HG03060 (cell line): ENCODE data around the gene POLR2L.

Experiments
- ATAC-seq: cut with Tn5 transposase; IDR thresholded peaks from one replicate; pipeline ENCODE4 v1.9.1; 2021; ENCODE audit warnings: low read depth, moderate number of reproducible peaks; ENCODE audit not compliant: unreplicated experiment

POLR2L gene

DNA sequence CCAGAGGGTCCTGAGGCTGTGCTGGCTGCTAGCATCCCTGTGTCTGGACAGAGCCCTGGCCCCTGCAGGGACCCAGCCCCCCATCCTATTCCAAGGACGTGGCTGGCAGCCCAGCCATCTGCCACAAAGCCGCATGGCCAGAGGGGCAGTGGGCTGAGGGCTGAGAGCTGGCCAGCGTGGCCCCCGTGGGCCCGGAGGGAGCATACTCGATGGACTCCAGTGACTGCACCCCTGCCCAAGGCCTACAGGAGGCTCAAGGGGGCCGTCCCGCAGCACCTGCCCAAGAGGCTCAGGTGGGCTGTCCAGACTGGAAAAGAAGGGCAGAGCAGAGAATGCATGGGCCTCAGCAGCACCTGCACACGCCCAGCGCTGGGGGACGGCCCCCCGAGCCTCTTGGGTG, 13.5 kb upstream of the POLR2L start:
- ATAC-seq, result no peak

GRCh38 chr11:855330-855674, 13.0 kb upstream of the POLR2L start:
- ATAC-seq, result no peak

- no peak for ATAC-seq
These were observed 12.4 kb upstream of the POLR2L start for GRCh38 chr11:854601-855329.

GRCh38 chr11:853682-854448, 11.5 kb upstream of the POLR2L start:
- no peak for ATAC-seq

- no peak for ATAC-seq
These were observed 10.4 kb upstream of the POLR2L start for GRCh38 chr11:852762-853161.

DNA sequence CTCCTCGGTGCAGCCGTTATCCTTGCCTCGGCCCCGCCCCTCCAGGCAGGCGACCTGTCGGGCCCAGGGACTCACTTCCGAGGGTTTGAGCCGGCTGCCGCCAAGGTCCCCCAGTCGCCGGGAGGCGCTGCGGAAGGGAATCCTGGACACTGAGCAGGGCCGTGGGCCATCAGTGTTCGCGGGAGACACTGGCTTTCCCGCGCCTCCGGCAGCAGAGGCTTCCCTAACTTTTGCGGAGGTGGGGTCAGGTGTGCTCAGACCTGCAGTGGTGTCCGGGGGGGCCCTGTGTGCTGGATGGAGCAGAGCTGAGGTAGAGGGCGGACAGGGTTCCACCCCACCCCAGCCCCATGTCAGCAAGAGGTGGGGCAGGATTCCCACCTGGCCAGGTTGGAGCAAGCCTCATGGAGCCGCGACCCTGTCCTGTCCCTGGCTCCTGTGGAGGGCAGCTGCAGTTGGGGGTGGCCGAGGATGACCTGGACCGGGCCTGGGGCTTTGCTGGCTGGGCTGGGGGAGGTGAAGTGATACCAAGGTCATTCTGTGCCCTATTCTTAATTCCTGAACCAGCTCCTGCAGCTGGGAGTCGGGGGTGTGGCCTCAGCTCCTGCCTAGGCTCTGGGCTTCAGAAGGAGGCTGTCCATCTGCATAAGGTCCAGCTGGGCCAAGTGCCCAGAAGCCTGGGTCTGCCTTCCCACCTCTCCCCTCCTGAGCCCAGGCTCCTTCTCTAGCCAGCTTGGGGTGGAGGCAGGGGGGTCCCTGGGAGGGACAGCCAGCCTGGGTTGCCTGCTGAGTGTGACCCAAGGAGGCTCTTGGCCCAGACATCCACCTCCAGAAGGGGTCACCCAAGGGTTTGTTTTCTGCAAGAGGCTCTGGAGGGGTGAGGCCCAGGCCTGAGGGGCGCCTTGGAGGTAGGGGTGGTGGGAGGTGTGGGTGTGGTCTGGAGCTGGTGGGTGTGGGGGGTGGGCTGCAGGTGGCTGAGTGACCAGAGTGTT, 8.7 kb upstream of the POLR2L start:
- ATAC-seq, result no peak

- no peak for ATAC-seq
These were observed 7.8 kb upstream of the POLR2L start for GRCh38 chr11:849951-850774.

GRCh38 chr11:849104-849824, 6.9 kb upstream of the POLR2L start:
- no peak for ATAC-seq

- ATAC-seq, result no peak
These were observed 6.1 kb upstream of the POLR2L start for GRCh38 chr11:848380-848931.

- ATAC-seq, result no peak
These were observed 5.5 kb upstream of the POLR2L start for GRCh38 chr11:847876-848275.

DNA sequence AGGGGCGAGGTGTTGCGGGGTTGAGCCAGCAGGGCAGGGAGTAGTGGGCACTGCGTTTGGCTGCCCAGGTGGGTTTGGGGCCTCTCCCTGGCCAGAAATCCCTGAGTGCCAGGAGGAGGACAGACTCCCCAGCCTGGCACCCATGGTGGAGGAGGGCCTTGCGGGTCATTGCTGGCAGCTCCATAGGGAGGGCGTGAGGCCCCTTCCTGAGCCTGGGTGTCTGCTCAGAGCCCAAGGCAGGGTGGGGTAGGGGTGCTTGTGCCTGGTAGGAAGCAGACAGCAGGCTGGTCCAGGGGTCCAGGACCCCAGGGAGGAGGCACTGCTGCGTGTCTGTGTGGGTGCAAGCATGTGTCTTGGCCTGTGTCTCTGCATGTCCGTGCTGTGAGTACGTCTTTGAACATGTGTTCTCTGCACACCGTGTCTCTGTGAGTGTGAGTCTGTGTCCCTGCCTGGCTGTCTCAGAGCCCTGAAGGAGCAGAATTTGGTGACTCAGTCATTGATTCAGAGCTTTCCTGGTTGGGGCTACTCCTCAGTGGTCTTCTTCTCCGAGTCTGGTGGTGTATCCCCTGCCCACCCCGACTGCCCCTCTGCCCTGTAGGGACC, 4.3 kb upstream of the POLR2L start:
- no peak for ATAC-seq

DNA sequence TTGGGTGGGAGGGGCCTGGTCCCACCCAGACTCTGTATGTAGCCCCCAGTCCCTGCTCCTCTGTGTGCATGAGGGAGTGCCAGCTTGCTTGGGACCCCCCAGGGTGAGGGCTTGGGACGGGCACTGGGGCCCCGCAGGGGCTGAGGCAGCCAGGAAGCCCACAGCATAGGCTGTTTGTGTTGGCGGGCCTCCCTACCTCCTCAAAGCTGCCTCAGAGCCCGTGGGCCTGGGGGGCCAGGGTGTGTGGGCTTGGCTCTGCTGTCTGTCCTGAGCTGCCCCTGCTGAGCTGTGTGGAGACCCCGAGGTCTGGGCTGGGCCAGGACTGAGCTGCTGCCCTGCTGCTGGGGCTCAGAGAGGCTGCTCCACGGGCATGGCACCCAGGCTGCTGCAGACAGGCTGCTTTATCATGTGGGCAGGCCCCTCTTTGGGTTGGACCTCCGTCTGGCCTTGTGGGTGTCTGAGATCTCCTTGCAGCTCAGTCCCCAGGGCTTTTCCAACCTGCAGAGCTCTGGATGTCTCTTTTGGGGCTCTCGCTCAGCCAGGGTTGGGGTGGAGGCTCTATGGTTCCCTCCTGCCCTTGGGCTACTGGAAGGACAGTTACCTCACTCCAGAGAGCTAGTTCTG, 3.7 kb upstream of the POLR2L start:
- no peak for ATAC-seq

DNA sequence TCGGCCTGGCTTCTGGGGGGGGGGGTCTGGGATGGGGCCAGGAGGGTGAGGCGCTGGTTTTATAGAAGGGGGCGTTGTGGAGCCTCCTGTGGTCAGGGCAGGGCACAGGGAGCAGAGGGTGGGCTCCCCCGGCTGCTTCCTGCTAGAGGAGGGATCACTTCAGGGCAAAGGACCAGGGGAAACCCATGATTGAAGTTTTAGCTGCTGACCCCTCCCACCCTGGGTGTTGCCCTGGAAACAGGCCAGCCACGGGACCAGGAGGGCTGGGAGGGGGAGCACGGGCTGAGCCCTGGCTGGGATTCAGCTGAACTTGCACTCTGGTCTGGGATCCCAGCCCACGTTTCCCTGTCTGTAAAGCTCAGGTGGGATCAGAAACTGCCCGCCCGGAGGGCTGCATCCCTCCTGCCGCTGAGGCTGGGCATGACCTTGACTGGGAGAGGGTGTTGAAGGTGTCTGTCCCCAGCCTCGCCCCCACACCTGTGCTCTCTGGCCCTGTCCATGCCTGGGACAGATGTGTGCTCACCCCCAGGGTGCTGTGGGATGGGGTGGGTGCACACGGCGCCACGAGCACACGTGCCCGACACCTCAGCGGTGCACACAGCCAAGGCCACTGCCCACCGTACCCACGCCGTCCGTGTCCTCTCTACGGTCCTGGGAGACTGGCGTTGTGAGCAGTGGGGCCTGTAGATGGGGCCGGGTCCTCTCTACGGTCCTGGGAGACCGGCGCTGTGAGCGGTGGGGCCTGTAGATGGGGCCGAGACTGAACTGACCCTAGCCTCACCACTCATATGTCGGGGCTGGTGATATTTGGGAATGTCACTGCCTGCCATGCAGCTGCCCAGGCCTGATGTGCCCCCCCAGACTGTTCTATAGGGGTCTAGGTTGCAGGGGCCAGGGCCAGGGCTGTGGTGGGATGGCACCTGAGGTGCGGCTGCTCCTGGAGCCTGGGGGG, 2.6 kb upstream of the POLR2L start:
- no peak for ATAC-seq

DNA sequence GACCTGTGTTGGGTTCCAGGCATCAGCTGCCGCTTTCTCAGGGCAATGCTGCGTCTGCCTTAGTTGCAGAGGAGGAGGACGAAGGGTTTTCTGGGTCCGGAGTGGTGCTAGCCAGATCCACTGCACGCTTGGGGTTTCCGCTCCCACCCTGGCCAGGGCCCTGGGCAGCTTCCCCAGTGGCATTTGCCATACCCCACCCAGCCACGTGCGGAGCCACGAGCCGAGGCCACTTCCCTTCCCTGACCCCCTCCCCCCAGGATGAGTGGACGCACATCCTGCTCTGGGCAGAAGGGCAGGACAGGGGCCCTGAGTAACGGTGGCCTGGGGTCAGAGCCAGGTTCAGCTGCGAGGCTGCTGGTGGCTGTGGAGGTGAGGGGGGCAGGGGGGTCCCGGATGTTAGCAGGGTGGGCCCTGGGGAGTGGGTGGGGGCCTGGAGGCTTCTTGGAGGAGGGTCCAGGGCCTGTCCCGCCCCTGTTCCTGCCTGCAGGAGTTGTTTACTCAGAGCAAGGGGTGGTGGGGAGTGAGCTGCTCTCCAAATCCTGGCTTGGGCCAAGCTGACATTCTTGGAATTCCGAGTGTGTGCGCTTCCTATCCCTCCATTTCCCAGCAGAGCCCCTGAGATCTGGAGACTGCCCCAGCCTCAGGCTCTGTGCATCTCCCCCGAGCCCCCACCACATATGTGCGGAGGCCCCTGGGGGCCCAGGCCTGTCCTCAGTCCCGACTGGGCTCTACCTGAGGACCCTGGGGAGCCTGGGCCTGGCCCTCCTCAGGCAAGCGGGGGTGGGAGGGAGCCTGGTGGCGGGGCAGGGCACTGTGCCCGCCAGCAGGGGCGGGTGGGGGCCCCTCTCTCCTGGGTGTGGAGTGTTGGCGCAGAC, 1.7 kb upstream of the POLR2L start:
- ATAC-seq, result no peak

GRCh38 chr11:843086-843734, 881 bp upstream of the POLR2L start:
- no peak for ATAC-seq

DNA sequence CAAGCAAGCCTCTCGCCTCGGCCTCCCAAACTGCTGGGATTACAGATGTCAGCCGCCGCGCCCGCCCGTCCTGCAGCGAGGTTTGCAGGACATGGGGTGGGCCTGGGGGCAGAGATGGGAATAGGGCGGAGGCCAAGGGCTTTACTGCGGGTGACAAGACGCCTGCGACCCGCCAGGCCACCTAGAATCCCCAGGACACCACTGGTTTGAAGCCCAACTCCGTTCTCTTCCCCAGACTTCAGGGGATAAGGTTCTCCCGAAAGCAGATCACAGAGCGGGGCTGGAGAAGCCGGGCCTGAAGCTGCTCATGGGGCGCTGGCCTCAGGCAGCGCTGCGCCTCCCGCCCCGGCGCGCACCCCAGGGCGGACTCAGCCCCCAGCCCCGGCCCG, 354 bp downstream of the POLR2L start:
- ATAC-seq, result no peak
